Mesenchymal stem cell (in vitro differentiated cells and primary cell): Measurements from ENCODE around the gene CTRB2.
"Not testable (repeated sequence)": the region's sequence is repeated elsewhere in the genome, so short reads cannot be mapped to it uniquely, and the experiment has no call there.

Experiments
- DNase-seq: peaks from one replicate; pipeline ENCODE4 v3.0.0-alpha.2; 2013
- H2AFZ ChIP-seq: one replicate; pipeline ENCODE4 v1.6.1; 2013; ENCODE audit warnings: low read depth, mild to moderate bottlenecking, control low read depth, inconsistent platforms, low read length, moderate library complexity
- H2AK5ac ChIP-seq: 2 replicates; pipeline ENCODE4 v1.6.1; 2013; ENCODE audit warnings: low read length, moderate library complexity, mild to moderate bottlenecking, inconsistent platforms; ENCODE audit not compliant: severe bottlenecking
- H2BK120ac ChIP-seq: one replicate; pipeline ENCODE4 v1.6.1; 2013; ENCODE audit warnings: low read depth, mild to moderate bottlenecking, inconsistent platforms, low read length, moderate library complexity
- H2BK12ac ChIP-seq, 2 experiments: one replicate each; pipeline ENCODE4 v1.6.1; 2013; ENCODE audit warnings: inconsistent platforms in 2 of 2, low read length in 2 of 2, mild to moderate bottlenecking in 2 of 2, moderate library complexity in 2 of 2, control low read depth in 1 of 2
- H2BK15ac ChIP-seq: one replicate; pipeline ENCODE4 v1.6.1; 2013; ENCODE audit warnings: mild to moderate bottlenecking, low read depth, inconsistent platforms; ENCODE audit not compliant: poor library complexity, severe bottlenecking
- H2BK5ac ChIP-seq: 2 replicates; pipeline ENCODE4 v1.6.1; 2013; ENCODE audit warnings: low read depth, mild to moderate bottlenecking, low read length, control low read depth, inconsistent platforms; ENCODE audit not compliant: poor library complexity, severe bottlenecking
- H3K14ac ChIP-seq, 2 experiments: one replicate each; pipeline ENCODE4 v1.6.1; 2013; ENCODE audit warnings: inconsistent platforms in 2 of 2, low read length in 2 of 2, control low read depth in 1 of 2, mild to moderate bottlenecking in 1 of 2, moderate library complexity in 1 of 2
- H3K18ac ChIP-seq, 2 experiments: one replicate each; pipeline ENCODE4 v1.6.1; 2013; ENCODE audit warnings: inconsistent platforms in 2 of 2, low read length in 2 of 2, control low read depth in 1 of 2, low read depth in 1 of 2, mild to moderate bottlenecking in 1 of 2
- H3K23ac ChIP-seq, 2 experiments: one replicate each; pipeline ENCODE4 v1.6.1; 2013; ENCODE audit warnings: inconsistent platforms in 2 of 2, low read length in 2 of 2, mild to moderate bottlenecking in 2 of 2, moderate library complexity in 2 of 2, control low read depth in 1 of 2
- H3K27ac ChIP-seq: 2 replicates; pipeline ENCODE4 v1.5.1; 2013; ENCODE audit warnings: mild to moderate bottlenecking, moderate library complexity, low read length, control low read depth, inconsistent platforms; ENCODE audit not compliant: poor library complexity, severe bottlenecking
- H3K27me3 ChIP-seq, 2 experiments: 2 replicates each; pipeline versions ENCODE4 v1.6.1 to v1.7.0; 2013; ENCODE audit warnings: low read length in 2 of 2, mild to moderate bottlenecking in 2 of 2, moderate library complexity in 2 of 2, control low read depth in 1 of 2, inconsistent platforms in 1 of 2; ENCODE audit not compliant: control insufficient read depth in 1 of 2, insufficient read depth in 1 of 2
- H3K36me3 ChIP-seq, 2 experiments: 2 replicates each; pipeline versions ENCODE4 v1.6.1 to v1.7.0; 2013; ENCODE audit warnings: low read length in 2 of 2, control low read depth in 1 of 2, inconsistent platforms in 1 of 2, low read depth in 1 of 2, mild to moderate bottlenecking in 1 of 2; ENCODE audit not compliant: insufficient read depth in 2 of 2, control insufficient read depth in 1 of 2
- H3K4ac ChIP-seq, 2 experiments: one replicate each; pipeline ENCODE4 v1.6.1; 2013; ENCODE audit warnings: inconsistent platforms in 2 of 2, low read length in 2 of 2, mild to moderate bottlenecking in 2 of 2, moderate library complexity in 2 of 2, control low read depth in 1 of 2, low read depth in 1 of 2
- H3K4me1 ChIP-seq: 2 replicates; pipeline ENCODE4 v1.6.1; 2013; ENCODE audit warnings: low read depth, low read length, control low read depth; ENCODE audit not compliant: control insufficient read depth, insufficient read depth
- H3K4me2 ChIP-seq: 2 replicates; pipeline ENCODE4 v1.6.1; 2013; ENCODE audit warnings: low read length, mild to moderate bottlenecking, inconsistent platforms; ENCODE audit not compliant: poor library complexity, severe bottlenecking
- H3K4me3 ChIP-seq, 2 experiments: 2 replicates each; pipeline versions ENCODE4 v1.5.1 to v1.7.0; 2013; ENCODE audit warnings: low read length in 2 of 2, mild to moderate bottlenecking in 2 of 2, control low read depth in 1 of 2, low read depth in 1 of 2; ENCODE audit not compliant: insufficient read depth in 1 of 2
- H3K79me1 ChIP-seq: replicated peaks from 2 replicates; pipeline ENCODE4 v1.6.1; 2013; ENCODE audit warnings: mild to moderate bottlenecking, control low read depth, low read length, inconsistent platforms; ENCODE audit not compliant: poor library complexity, severe bottlenecking
- H3K9ac ChIP-seq: 2 replicates; pipeline ENCODE4 v1.7.0; 2013; ENCODE audit warnings: mild to moderate bottlenecking, low read length, moderate library complexity
- H3K9me3 ChIP-seq: 2 replicates; pipeline ENCODE4 v1.7.0; 2013; ENCODE audit warnings: mild to moderate bottlenecking, low read length; ENCODE audit not compliant: control insufficient read depth
- H4K8ac ChIP-seq: one replicate; pipeline ENCODE4 v1.6.1; 2013; ENCODE audit warnings: inconsistent platforms, mild to moderate bottlenecking, low read length, moderate library complexity
- H4K91ac ChIP-seq: one replicate; pipeline ENCODE4 v1.6.1; 2013; ENCODE audit warnings: mild to moderate bottlenecking, low read length, inconsistent platforms
- WGBS: methylation state at CpG from one replicate; pipeline ENCODE4 v1.1.7; 2013; ENCODE audit warnings: mixed read lengths; 5-methylcytosine and 5-hydroxymethylcytosine counted together

CTRB2 gene

DNA sequence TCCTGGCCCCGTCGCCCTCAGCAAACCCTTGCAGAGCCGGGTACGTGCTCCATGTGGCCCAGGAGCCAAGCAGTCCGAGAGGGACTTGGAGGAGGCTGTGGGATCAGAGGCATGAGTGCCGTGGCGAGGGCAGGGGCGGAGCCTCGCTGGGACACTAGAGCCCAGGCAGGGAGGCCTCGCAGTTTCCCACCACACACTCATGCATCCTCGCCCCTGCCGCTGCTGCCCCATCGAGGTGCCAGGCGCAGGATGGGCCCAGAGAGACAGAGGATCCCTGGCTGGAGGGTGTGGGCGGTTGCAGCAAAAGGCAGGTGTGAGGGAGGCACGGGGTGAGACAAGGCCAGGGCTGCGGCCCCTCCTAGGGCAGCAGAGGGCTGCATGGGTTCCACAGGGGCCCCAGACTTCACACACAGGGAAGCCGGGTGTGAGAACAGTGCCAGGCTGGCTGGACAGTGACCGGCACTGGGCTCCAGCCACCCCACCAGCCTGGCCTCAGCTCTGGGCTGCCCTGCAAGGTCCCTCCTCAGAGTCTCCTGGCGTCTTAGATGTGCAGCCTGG lies 36.8 kb upstream of the CTRB2 start:
- H3K27me3 ChIP-seq = no peaks in the 10 kb centered on the region
- peak overlapping the region; percentile 99 for H3K27ac ChIP-seq
- peak overlapping the region; percentile 99 for H4K91ac ChIP-seq
- DNase-seq = peak; percentile 37
- no peak overlapping the region for H2AFZ ChIP-seq
- peak overlapping the region; percentile 91 to 96 for H3K18ac ChIP-seq
- peak overlapping the region; percentile 99 for H4K8ac ChIP-seq
- no peaks in the 10 kb centered on the region for H3K9me3 ChIP-seq
- H2BK5ac ChIP-seq = peak overlapping the region; percentile 94
- peak overlapping the region; percentile 88 for H3K9ac ChIP-seq
- H2BK12ac ChIP-seq = peak overlapping the region; percentile 84 to 90
- H3K4ac ChIP-seq = peak overlapping the region; percentile 76 to 100
- no peak overlapping the region for H3K4me3 ChIP-seq
- peak overlapping the region; percentile 96 for H2AK5ac ChIP-seq
- peaks cover 91% of the 10 kb centered on the region for H3K4me1 ChIP-seq
- no peaks in the 10 kb centered on the region for H3K79me1 ChIP-seq
- no peak overlapping the region for H3K23ac ChIP-seq
- peaks cover 28 to 80% of the 10 kb centered on the region in 2 experiments for H3K36me3 ChIP-seq
- H2BK120ac ChIP-seq = peak overlapping the region; percentile 94
- 72% methylated on average over 20 of the region's 20 CpGs for WGBS
- H2BK15ac ChIP-seq = peak overlapping the region; percentile 91
- H3K4me2 ChIP-seq = no peak overlapping the region
- H3K14ac ChIP-seq = peak overlapping the region in 1 of 2 experiments; percentile 88

DNA sequence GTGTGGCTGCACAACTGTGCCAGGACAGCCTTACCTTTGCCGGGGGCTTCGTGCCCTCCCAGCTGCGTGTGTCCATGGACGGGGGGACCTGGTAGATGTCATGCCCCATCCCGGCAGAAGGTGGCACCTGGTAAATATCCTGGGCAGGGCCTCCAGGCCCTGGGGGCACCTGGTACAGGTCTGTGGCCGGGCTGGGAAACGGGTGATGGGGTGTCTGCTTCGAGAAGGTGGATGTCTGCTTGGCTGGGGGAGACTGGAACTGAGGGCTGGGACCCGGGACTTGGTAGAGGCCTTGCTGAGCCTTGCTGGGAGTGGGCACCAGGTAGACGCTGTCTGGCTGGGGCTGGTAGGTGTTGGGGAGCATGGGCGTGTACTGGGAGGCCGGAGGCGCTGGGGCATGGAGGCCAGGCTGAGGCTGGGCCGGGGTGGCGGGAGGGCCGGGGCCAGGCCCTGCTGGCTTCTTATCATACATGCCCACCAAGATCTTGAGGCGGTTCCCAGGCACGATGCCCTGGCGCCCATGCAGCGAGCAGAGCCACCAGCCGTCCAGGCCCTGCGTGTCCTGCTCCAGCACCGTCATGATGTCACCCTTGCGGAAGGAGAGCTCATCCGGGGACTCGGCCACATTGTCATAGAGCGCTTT lies 35.6 kb upstream of the CTRB2 start:
- H2AK5ac ChIP-seq = peak overlapping the region; percentile 78
- H3K14ac ChIP-seq = peak overlapping the region in 1 of 2 experiments; percentile 61
- not testable (repeated sequence) for H3K4me3 ChIP-seq, H3K9me3 ChIP-seq, DNase-seq, H2AFZ ChIP-seq, H3K9ac ChIP-seq, H3K27me3 ChIP-seq, H2BK120ac ChIP-seq, H3K23ac ChIP-seq, H2BK5ac ChIP-seq, H3K79me1 ChIP-seq, H3K4me2 ChIP-seq
- peak overlapping the region; percentile 19 to 51 for H3K18ac ChIP-seq
- 99% methylated on average over 27 of the region's 27 CpGs for WGBS
- H2BK12ac ChIP-seq = peak overlapping the region in 1 of 2 experiments; percentile 32
- H2BK15ac ChIP-seq = peak overlapping the region; percentile 41
- H3K36me3 ChIP-seq = peaks cover 28 to 81% of the 10 kb centered on the region in 2 experiments
- H3K4ac ChIP-seq = peak overlapping the region in 1 of 2 experiments; percentile 44
- H3K27ac ChIP-seq = peak overlapping the region; percentile 99
- peak overlapping the region; percentile 41 for H4K91ac ChIP-seq
- peak overlapping the region; percentile 62 for H4K8ac ChIP-seq
- peaks cover 92% of the 10 kb centered on the region for H3K4me1 ChIP-seq

GRCh38 chr16:75241955-75242354 lies 35.0 kb upstream of the CTRB2 start:
- H3K4me2 ChIP-seq = no peak overlapping the region
- peak overlapping the region; percentile 49 for H2BK15ac ChIP-seq
- H3K4me1 ChIP-seq = peaks cover 92% of the 10 kb centered on the region
- peak overlapping the region; percentile 45 to 74 for H3K18ac ChIP-seq
- no peak for DNase-seq
- H4K8ac ChIP-seq = peak overlapping the region; percentile 62
- H3K14ac ChIP-seq = peak overlapping the region in 1 of 2 experiments; percentile 57
- H3K23ac ChIP-seq = no peak overlapping the region
- no peak overlapping the region for H2AFZ ChIP-seq
- H2BK12ac ChIP-seq = peak overlapping the region in 1 of 2 experiments; percentile 15
- H3K36me3 ChIP-seq = peaks cover 28 to 81% of the 10 kb centered on the region in 2 experiments
- H4K91ac ChIP-seq = peak overlapping the region; percentile 47
- H3K79me1 ChIP-seq = no peaks in the 10 kb centered on the region
- H3K4ac ChIP-seq = peak overlapping the region in 1 of 2 experiments; percentile 49
- H3K27me3 ChIP-seq = no peaks in the 10 kb centered on the region
- H2AK5ac ChIP-seq = peak overlapping the region; percentile 78
- no peak overlapping the region for H2BK120ac ChIP-seq
- no peak overlapping the region for H2BK5ac ChIP-seq
- 94% methylated on average over 13 of the region's 13 CpGs for WGBS
- H3K9ac ChIP-seq = no peak overlapping the region
- H3K4me3 ChIP-seq = no peak overlapping the region
- no peaks in the 10 kb centered on the region for H3K9me3 ChIP-seq
- H3K27ac ChIP-seq = peak overlapping the region; percentile 89

DNA sequence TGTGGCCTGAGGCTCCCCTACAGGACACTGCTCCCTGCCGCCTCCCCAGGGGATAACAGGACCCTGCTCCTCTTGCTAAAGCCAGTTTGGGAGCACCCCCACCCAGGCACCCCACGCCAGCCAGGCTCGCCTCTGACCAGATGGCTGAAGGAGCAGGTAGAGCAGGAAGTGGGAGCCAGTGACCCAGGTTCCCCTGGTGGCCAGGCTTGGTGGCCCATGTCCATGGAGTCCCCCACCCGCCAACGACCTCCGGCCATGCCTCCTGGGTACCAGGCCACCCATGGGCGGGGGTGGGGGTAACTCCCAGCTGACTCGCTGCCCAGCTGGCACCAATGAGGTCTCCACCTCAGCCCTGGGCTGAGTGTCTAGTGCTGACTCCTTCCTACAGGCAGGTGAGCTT lies 34.5 kb upstream of the CTRB2 start:
- H3K9ac ChIP-seq = no peak overlapping the region
- 82% methylated on average over 8 of the region's 8 CpGs for WGBS
- H4K8ac ChIP-seq = peak overlapping the region; percentile 7
- H3K14ac ChIP-seq = no peak overlapping the region
- H2AK5ac ChIP-seq = peak overlapping the region; percentile 78
- no peak overlapping the region for H2BK12ac ChIP-seq
- H3K4me3 ChIP-seq = no peak overlapping the region
- no peak overlapping the region for H3K23ac ChIP-seq
- peaks cover 92% of the 10 kb centered on the region for H3K4me1 ChIP-seq
- H3K27ac ChIP-seq = peak overlapping the region; percentile 89
- H3K4me2 ChIP-seq = no peak overlapping the region
- H3K4ac ChIP-seq = no peak overlapping the region
- H4K91ac ChIP-seq = peak overlapping the region; percentile 47
- H3K18ac ChIP-seq = peak overlapping the region; percentile 45 to 74
- H3K27me3 ChIP-seq = no peaks in the 10 kb centered on the region
- peaks cover 34 to 81% of the 10 kb centered on the region in 2 experiments for H3K36me3 ChIP-seq
- no peak overlapping the region for H2BK120ac ChIP-seq
- peak overlapping the region; percentile 74 for H2BK5ac ChIP-seq
- no peak overlapping the region for H2BK15ac ChIP-seq
- no peaks in the 10 kb centered on the region for H3K79me1 ChIP-seq
- H2AFZ ChIP-seq = no peak overlapping the region
- DNase-seq = no peak
- no peaks in the 10 kb centered on the region for H3K9me3 ChIP-seq
